Transverse colon (tissue), 4 donors: ENCODE data around the gene UBE2L5.

Experiments
- CTCF ChIP-seq, 5 experiments: fragments of 200-600 bp in 3 of 5; fragments of 450-650 bp in 2 of 5; sonication (generic) in 3 of 5; IDR thresholded peaks; 1 replicate in 2 of 5; 2 replicates in 3 of 5; pipeline ENCODE4 v1.5.1; 2016 to 2017; ENCODE audit warnings: antibody characterized with exemption in 5 of 5, inconsistent platforms in 3 of 5, mild to moderate bottlenecking in 2 of 5, moderate library complexity in 1 of 5
- EP300 ChIP-seq: sonication (generic); formaldehyde crosslinking; IDR thresholded peaks from one replicate; pipeline ENCODE4 v1.6.1; 2017; ENCODE audit warnings: antibody characterized with exemption, low read depth
- POLR2A ChIP-seq: fragments of 450-650 bp; IDR thresholded peaks from one replicate; pipeline ENCODE4 v1.6.1; 2016; ENCODE audit warnings: antibody characterized with exemption, mild to moderate bottlenecking, moderate library complexity
- POLR2AphosphoS5 ChIP-seq, 3 donors: sonication (generic); formaldehyde crosslinking; IDR thresholded peaks; one replicate each; pipeline ENCODE4 v1.6.1; 2016; ENCODE audit warnings: antibody characterized with exemption in 3 of 3

DNA sequence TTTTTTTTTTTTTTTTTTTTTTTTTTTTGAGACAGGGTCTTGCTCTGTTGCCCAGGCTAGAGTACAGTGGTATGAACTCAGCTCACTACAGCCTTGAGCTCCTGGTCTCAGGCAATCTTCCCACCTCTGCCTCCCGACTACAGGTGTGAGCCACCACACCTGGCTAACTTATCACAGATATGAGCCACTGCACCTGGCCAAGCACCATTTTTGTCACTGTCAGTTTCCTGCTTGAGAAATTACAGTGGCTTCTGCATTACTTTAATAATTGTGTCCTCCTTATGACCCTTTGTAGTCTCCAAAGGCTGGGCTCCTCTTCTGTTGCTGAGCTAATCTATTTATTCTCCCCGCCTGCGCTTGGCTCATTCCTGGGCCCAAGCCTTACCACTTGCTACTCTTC lies 16.0 kb downstream of the UBE2L5 start:
- TF ChIP-seq EP300: no peak
- no peak for TF ChIP-seq CTCF (IDR thresholded peaks at IDR 0.05)
- no peak for TF ChIP-seq POLR2A
- no peak for TF ChIP-seq POLR2AphosphoS5 (IDR thresholded peaks at IDR 0.05)
